Activated CD8-positive, alpha-beta memory T cell treated with anti-CD3 and anti-CD28 coated beads, Interleukin-2, amount 50 U/mL, for 24 hours (primary cell): Measurements from ENCODE around the gene NUB1.

Experiments
- DNase-seq: peaks from one replicate; pipeline ENCODE4 v3.0.0-alpha.2; 2020; ENCODE audit errors: extremely low read depth

NUB1 gene

DNA sequence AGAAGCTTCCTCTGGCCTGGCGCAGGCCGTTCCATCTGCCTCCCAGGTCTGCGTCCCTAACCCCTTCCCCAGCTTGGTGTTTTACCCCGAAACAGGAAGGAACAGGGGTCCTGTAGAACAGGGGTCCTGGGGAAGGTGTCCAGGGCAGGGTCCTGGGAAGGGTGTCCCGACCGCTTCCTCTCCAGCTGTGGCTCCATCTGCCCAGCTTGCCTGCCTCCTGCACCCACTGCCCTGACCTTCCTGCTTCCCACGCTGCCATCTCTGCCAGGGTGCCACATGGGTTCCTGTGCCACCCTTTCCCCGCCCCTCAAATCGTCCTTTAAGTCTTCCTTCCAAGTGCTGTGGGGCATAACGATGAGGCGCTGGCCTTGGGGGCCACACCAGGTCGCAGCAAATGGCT is 35.8 kb downstream of the NUB1 start:
- DNase-seq, result no peak

GRCh38 chr7:151378011-151378410 is 36.4 kb downstream of the NUB1 start:
- DNase-seq, result no peak

DNA sequence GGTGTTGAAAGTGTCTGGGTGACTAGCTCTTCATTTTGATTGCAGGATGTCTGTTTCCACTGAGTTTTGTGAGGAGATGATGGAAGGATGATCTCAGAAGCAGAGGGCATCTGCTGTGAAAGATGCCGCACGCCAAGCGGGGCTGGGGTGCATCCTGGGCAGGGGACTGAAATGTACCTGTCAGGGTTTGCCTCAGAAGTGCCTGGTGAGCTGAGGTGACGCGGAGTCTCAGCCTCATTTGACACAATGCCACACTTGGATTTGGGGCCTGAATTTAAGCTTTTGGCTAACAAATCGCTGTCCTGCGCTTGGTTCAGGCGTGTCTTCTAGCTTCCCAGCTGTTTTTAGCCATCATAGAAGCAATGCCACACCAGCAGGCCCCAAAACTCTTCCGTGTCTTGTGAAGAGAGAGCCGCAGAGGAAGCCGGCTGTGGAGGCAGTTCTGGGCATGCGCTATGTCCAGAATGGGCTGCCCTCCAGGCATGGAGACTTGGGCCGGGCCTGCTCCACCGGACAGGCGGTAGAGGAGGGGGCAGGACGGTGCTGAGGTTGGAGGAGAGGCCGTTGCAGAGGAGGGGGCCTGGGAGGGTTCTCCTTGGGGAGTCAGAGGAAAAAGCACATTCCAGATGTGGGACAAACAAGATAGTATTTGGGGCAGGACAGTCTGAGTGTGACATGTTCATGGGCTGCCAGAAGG is 37.0 kb downstream of the NUB1 start:
- no peak for DNase-seq

GRCh38 chr7:151379193-151379520 is 37.5 kb downstream of the NUB1 start:
- DNase-seq, result no peak

DNA sequence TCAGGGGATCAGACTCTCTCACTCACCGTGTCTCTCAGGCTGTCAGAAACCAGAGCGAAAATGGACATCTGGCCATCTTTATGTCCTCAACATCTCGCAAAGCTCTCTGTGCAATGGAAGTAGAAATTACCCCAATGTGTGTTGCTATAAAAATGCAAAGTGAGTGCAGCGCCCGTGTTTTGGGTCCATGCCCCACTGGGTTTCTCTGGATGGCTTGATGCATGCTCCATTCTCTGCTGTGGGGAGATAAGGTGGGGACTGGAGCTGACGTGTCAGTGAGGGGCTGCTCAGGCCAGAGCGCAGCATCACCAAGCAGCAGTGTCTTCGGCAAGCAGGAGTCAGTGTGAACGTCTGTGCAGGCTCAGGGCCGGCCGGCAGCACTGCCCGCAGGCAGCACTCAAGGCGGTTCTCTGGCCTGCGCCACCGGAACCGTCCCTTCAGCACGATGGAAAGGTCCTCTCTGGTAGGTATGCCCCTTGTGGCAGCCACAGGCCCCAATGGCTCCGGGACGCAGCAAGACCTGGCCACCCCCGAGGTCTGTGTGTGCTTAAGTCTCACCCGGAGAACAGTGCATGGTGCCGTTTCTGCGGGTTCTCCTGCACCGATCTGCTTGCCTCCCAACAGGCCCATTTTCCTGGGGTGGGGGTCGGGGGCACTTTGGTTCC is 38.1 kb downstream of the NUB1 start:
- no peak for DNase-seq

DNA sequence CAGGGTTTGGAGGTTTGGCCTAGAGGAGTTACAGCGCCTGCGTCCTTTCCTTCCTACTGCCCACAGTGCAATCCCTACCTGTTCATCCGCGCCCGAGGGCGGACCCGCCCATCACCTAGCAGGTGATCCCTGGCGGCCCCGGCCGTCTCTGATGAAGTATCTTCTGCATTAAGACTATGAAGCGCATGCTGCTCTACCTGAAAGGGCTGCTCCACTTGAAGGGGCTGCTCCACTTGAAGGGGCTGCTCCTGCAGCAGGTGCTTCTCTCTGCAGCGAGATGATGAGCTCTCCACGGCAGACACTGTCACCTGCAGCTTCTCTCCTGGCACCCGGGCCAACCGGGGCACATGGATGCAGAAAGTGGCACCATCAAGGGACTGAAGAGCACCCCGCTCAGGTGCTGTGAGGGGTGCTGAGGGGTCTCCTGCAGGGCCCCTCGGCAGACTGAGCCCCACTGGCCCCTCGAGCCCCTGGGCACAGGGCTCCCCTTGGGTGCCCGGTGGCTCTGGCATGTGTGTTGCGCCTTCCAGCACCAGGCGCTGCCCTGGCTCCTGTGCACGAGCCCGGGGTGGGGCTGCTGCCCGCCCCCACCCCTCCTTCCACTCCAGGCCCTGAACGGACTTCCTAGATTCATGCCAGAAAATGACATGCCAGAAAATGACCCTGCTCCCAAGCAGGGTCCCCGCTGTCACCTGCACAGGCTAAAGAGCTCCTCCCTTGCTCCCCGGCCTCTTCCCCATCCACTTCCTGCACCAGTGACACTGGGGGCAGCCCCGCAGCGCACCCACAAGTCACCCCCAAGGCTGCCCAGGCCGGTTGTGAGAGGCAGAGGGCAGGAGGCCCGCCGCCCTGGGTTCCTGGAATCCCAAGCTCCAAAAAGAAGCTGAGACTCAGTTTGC is 38.8 kb downstream of the NUB1 start:
- DNase-seq, result no peak

DNA sequence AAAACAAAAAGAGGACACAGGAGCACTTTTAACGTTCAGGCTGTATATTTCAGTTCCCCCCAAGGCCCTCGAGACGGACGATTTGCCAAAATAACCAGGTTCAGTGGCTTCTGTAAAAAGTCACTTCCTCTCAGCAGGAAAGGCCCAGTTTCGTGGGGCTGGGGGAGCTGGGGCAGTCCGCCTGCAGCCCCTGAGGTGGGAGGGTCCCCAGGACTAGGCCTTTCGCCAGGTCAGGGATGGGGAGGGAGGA is 39.4 kb downstream of the NUB1 start:
- no peak for DNase-seq

GRCh38 chr7:151381348-151382078 is 39.9 kb downstream of the NUB1 start:
- DNase-seq, result no peak

DNA sequence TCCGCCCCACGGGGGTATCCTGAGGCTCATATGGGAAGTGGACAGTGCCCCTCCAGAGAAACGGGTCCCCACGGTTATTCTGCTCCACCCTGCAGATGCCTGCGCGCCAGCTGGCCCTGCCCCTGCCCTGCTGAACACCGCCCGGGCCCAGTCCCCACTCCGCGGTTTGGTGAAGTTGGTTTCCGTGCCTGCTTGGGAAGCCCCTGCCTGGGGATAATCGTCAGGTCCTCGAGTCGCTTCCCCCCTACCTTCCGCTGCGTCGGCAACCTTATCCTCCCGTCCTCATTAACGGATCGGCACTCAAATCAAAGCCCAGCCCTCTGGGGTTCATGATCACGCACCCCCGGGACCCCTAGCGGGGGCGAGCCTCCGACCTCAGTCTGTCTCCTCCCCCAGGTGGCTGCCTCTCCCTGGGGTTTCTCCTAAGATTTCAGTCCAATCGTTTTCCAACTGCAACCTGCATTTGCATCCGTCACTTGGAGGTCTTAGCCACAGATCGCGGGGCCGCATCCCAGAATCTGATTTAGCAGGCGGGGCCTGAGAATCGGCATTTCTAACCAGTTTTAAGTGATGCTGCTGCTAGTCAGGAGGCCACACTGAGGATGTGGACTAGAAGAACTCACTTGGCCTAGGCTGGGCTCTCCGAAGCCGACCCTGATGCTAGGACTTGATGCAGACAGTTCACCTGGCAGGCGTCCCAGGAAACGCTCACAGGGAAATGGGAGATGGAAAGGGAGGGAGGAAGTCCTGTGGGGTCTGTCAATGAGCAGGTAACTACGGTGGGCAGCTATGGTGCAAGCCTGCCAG is 40.7 kb downstream of the NUB1 start:
- no peak for DNase-seq

GRCh38 chr7:151383638-151384351 is 42.2 kb downstream of the NUB1 start:
- no peak for DNase-seq

DNA sequence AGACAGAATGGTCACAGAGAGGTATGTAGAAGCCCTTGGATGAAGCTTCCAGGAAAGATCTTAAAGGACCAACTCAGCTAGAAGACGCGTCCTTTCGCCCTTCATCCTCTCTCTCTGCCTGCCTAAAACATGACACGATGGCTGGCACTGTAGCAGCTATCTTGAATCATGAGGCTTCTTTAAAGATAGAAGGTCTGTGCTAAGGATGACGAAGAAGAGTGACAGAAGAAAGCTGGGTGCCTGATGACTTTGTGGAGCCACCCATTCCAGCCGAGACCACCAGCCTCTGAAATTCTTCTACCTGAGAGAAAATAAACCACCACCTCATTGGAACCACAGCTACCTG is 42.7 kb downstream of the NUB1 start:
- no peak for DNase-seq

- no peak for DNase-seq
Observed at GRCh38 chr7:151384776-151385625, 43.4 kb downstream of the NUB1 start.

DNA sequence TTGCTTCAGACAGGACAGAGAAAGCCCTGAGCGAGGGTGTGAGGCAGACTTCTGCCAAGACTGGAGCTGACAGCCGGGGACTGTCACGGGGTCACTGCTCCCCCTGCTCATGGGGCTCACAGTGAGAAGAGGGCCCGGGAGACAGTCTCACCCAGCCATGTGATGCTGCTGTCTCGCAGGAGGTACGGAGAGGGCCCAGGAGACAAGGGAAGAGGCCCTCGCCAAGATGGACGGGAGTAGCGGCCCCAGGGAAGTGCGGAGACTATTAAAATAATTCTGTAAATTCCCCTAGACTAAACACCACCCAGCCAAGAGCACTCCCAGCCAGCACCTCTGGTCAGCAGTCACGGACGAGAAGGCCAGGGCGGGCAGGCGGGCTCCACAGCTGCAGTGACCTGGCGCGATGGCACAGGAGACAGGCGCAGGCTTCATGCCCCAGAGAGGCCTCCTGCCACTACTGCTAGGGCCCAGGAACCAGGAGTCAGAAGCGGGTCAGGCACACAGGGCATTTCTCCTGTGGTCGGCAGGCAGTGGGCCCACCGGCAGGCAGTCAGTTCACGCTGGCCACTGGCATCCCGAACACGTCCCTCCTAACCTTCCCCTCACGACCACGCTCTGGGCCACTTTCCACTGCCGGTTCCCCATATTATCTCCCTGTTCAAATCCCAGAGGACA is 44.2 kb downstream of the NUB1 start:
- no peak for DNase-seq

- no peak for DNase-seq
Observed at GRCh38 chr7:151386301-151387160, 44.9 kb downstream of the NUB1 start.

GRCh38 chr7:151387161-151388006 is 45.8 kb downstream of the NUB1 start:
- no peak for DNase-seq

DNA sequence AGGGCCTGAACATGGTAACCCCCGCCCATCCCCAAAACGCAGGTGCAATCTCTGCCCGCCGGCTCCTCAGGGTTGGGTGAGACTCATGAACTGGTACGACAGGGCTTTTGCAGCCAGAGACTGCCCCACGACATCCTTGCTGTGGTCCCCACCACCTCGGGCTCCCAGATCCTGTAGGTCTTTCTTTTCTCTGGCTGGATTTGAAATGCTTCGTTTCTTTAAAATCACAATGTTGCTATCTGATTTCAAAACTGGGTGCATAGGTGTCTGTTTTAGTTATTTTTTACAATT is 46.3 kb downstream of the NUB1 start:
- DNase-seq, result no peak

DNA sequence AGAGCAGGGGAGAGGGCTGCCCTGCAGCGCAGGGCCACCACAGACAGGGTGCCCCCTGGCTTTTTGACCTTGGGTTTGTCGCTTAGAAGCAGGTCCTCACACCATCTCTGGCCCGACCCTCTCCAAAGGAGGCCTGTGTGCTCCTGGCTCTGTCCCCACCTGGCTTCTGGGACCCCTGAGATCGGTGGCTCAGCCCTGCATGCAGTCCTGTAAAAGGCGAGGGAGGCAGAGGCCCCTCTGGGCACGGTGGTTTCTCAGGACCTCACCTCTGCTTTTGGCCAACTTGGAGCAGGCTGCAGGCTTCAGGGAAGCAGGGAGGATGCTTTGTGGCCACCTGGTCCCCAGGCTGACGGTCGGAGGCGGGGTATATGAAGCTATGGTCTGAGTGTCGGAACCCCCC is 46.8 kb downstream of the NUB1 start:
- DNase-seq, result no peak
